Nephron (organoid): ENCODE data around the gene PNMA1.

Experiments
- H3K27ac Mint-ChIP-seq, 3 experiments: 2 replicates each; pipeline ENCODE4 v1.8.0; 2020; ENCODE audit warnings: mixed read lengths in 3 of 3, mild to moderate bottlenecking in 2 of 3, moderate library complexity in 1 of 3
- H3K27me3 Mint-ChIP-seq: 2 replicates; pipeline ENCODE4 v1.8.0; 2021; ENCODE audit warnings: low read depth, mild to moderate bottlenecking, moderate library complexity, mixed read lengths
- H3K36me3 Mint-ChIP-seq: 2 replicates; pipeline ENCODE4 v1.8.0; 2020; ENCODE audit warnings: low read depth, mixed read lengths
- H3K4me1 Mint-ChIP-seq: 2 replicates; pipeline ENCODE4 v1.8.0; 2020; ENCODE audit warnings: mixed read lengths
- H3K4me3 Mint-ChIP-seq, 3 experiments: 2 replicates each; pipeline ENCODE4 v1.8.0; 2020; ENCODE audit warnings: mild to moderate bottlenecking in 3 of 3, mixed read lengths in 3 of 3, moderate library complexity in 2 of 3
- H3K9me3 Mint-ChIP-seq: 2 replicates; pipeline ENCODE4 v1.8.0; 2020; ENCODE audit warnings: mixed read lengths
- TF ChIP-seq, protein P1 (sequence below), 3 experiments: fragments of 200-600 bp; sonication (generic); IDR thresholded peaks; one replicate each; pipeline ENCODE4 v1.5.0; 2021; ENCODE audit warnings: antibody characterized with exemption in 3 of 3; ENCODE audit not compliant: unreplicated experiment in 3 of 3

Gene PNMA1

DNA sequence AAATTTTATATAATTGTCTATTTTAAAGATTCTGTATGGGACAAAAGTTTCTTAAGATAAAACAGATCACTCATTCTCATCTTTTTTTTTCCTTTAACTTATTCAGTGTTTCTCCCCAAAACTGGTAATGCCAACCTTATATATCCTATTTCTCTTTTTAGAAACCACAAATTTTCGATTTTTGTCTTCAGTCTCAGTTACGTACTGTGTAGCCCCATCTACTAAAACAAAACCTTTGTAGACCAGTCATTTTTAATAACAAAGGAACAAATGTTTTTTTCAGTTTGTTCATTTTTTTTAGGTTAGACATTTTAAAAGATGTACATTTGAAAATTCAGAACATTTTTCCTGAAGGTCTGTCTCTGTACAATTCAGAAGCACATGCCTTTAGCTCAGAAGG lies 18.2 kb downstream of the PNMA1 start:
- TF ChIP-seq, protein P1, sequence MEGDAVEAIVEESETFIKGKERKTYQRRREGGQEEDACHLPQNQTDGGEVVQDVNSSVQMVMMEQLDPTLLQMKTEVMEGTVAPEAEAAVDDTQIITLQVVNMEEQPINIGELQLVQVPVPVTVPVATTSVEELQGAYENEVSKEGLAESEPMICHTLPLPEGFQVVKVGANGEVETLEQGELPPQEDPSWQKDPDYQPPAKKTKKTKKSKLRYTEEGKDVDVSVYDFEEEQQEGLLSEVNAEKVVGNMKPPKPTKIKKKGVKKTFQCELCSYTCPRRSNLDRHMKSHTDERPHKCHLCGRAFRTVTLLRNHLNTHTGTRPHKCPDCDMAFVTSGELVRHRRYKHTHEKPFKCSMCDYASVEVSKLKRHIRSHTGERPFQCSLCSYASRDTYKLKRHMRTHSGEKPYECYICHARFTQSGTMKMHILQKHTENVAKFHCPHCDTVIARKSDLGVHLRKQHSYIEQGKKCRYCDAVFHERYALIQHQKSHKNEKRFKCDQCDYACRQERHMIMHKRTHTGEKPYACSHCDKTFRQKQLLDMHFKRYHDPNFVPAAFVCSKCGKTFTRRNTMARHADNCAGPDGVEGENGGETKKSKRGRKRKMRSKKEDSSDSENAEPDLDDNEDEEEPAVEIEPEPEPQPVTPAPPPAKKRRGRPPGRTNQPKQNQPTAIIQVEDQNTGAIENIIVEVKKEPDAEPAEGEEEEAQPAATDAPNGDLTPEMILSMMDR (IDR thresholded peaks at IDR 0.05; ENCODE audit: unreplicated experiment in 3 of 3): no peak
- Mint-ChIP-seq H3K4me3 (no peak overlapping the region), H3K4me1 (no peaks in the 10 kb centered on the region), H3K9me3 (no peaks in the 10 kb centered on the region), H3K27ac (no peak overlapping the region), H3K36me3 (peaks cover 28% of the 10 kb centered on the region), H3K27me3 (no peaks in the 10 kb centered on the region)

DNA sequence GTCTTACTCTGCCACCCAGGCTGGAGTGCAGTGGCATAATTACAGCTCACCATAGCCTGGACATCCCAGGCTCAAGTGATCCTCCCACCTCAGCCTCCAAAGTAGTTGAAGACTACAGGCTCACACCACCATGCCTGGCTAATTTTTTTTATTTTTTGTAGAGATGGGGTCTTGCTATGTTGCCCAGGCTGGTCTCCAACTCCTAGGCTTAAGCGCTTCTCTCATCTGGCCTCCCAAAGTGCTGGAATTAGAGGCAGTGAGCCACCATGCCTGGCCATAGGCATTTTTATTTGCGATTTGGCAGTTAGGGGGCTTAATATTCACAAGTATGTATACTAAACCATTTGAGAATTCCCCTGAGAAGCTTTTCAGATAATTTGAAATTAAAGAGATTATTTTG lies 19.1 kb downstream of the PNMA1 start:
- Mint-ChIP-seq H3K4me3 (no peak overlapping the region), H3K36me3 (peaks cover 35% of the 10 kb centered on the region), H3K27ac (no peak overlapping the region), H3K9me3 (no peaks in the 10 kb centered on the region), H3K4me1 (no peaks in the 10 kb centered on the region), H3K27me3 (no peaks in the 10 kb centered on the region)
- TF ChIP-seq, protein P1 (IDR thresholded peaks at IDR 0.05; ENCODE audit: unreplicated experiment in 3 of 3): no peak

DNA sequence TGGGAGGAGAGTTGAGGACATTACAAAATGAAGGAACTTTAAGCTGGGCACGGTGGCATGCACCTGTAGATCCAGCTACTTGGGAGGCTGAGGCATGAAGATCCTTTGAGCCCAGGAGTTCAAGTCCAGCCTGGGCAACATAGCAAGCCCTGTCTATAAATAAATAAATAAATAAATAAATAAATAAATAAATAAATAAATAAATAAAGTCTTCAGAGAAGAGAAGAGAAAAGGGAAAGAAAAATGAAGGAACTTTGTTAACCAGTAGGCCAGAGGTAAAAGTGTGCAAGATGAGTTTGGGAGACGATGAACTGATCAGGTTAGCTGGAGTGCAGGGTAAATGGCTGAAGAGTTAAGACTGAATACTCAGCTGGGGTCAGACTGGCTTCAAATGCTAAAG lies 20.1 kb downstream of the PNMA1 start:
- TF ChIP-seq, protein P1 (IDR thresholded peaks at IDR 0.05; ENCODE audit: unreplicated experiment in 3 of 3): no peak
- H3K27ac Mint-ChIP-seq: no peak overlapping the region
- no peaks in the 10 kb centered on the region for H3K27me3 Mint-ChIP-seq
- H3K9me3 Mint-ChIP-seq: no peaks in the 10 kb centered on the region
- H3K36me3 Mint-ChIP-seq: peaks cover 44% of the 10 kb centered on the region
- no peaks in the 10 kb centered on the region for H3K4me1 Mint-ChIP-seq
- H3K4me3 Mint-ChIP-seq: no peak overlapping the region

DNA sequence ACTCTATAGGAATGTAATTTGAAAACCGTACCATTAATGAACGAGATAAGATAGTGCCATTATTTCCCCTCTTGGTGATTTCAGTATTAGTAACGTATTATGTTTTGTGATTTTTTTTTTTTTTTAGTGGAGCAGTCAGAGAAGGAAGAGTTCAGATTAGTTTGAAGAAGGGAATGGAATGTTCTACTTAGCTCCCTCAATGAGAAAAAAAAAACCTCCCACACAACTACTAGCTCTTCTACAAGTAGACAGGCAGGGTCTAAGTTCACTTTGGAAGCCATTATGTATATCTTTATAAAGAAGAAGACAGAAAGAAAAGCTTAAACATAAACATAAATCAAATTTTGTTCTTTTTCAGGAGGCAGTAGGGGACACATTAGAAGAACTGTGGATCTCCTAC lies 27.3 kb downstream of the PNMA1 start:
- Mint-ChIP-seq H3K9me3 (no peaks in the 10 kb centered on the region), H3K4me3 (no peak overlapping the region), H3K27ac (peak overlapping the region; percentile 51 to 90 (median 83)), H3K27me3 (no peaks in the 10 kb centered on the region), H3K36me3 (peaks cover 40% of the 10 kb centered on the region), H3K4me1 (no peaks in the 10 kb centered on the region)
- TF ChIP-seq, protein P1 (IDR thresholded peaks at IDR 0.05; ENCODE audit: unreplicated experiment in 3 of 3): no peak

DNA sequence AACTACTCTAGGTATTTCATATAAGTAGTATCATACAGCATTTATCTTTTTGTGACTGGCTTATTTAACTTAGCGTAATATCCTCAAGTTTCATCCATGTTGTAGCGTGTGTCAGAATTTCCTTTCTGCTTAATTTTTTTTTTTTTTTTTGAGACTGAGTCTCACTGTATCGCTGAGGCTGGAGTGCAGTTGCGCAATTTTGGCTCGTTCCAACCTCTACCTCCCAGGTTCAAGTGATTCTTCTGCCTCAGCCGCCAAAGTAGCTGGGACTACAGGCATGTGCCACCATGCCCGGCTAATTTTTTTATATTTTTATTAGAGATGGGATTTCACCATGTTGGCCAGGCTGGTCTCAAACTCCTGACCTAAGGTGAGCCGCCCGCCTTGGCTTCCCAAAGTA lies 28.9 kb downstream of the PNMA1 start:
- TF ChIP-seq, protein P1 (IDR thresholded peaks at IDR 0.05; ENCODE audit: unreplicated experiment in 3 of 3): no peak
- H3K36me3 Mint-ChIP-seq: peaks cover 35% of the 10 kb centered on the region

DNA sequence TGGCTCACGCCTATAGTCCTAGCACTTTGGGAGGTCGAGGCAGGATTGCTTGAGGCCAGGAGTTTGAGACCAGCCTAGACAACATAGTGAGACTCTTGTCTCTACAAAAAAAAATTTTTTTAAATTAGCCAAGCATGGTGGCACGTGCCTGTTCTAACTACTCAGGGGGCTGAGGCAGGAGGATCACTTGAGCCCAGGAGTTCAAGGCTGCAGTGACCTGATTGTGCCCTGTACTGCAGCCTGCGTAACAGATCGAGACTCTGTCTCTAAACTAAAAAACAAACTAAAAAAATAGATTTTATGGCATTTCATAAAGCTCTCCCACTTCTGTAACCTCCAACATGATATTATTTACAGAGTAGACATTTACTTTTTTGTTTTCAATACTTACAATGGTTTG lies 29.6 kb downstream of the PNMA1 start:
- peaks cover 29% of the 10 kb centered on the region for H3K36me3 Mint-ChIP-seq
- no peak overlapping the region for H3K27ac Mint-ChIP-seq
- TF ChIP-seq, protein P1 (IDR thresholded peaks at IDR 0.05; ENCODE audit: unreplicated experiment in 3 of 3): no peak
- H3K4me3 Mint-ChIP-seq: no peak overlapping the region
- H3K27me3 Mint-ChIP-seq: no peaks in the 10 kb centered on the region
- H3K4me1 Mint-ChIP-seq: no peaks in the 10 kb centered on the region
- no peaks in the 10 kb centered on the region for H3K9me3 Mint-ChIP-seq

More for the DNA sequence above, 28.9 kb downstream of the PNMA1 start:
- no peak overlapping the region for H3K27ac Mint-ChIP-seq
- no peaks in the 10 kb centered on the region for H3K4me1 Mint-ChIP-seq
- no peak overlapping the region for H3K4me3 Mint-ChIP-seq
- H3K27me3 Mint-ChIP-seq: no peaks in the 10 kb centered on the region
- H3K9me3 Mint-ChIP-seq: no peaks in the 10 kb centered on the region
